Endodermal cell (in vitro differentiated cells): ENCODE measurements around the gene PLEKHG5. TPM values are rescaled to one million over a fixed set of nuclear protein-coding genes. Genes with fewer than 3 reads are reported as not detected.
A peak's percentile ranks its signal among the peaks of the same experiment; 100 is the strongest.

Experiments
- DNase-seq: peaks from one replicate; pipeline ENCODE4 v3.0.0-alpha.2; 2017
- H3K27ac ChIP-seq: 2 replicates; pipeline ENCODE4 v1.5.1; 2013; ENCODE audit warnings: mild to moderate bottlenecking, low read depth, low read length, moderate library complexity
- H3K27me3 ChIP-seq: 2 replicates; pipeline ENCODE4 v1.6.1; 2013; ENCODE audit warnings: mild to moderate bottlenecking, low read length, moderate library complexity; ENCODE audit not compliant: insufficient read depth, control insufficient read depth, poor library complexity, severe bottlenecking
- H3K36me3 ChIP-seq: 2 replicates; pipeline ENCODE4 v1.7.0; 2013; ENCODE audit warnings: mild to moderate bottlenecking, low read length, moderate library complexity; ENCODE audit not compliant: control insufficient read depth, insufficient read depth
- H3K4me1 ChIP-seq: one replicate; pipeline ENCODE4 v1.7.0; 2013; ENCODE audit warnings: low read length; ENCODE audit not compliant: control insufficient read depth, insufficient read depth
- H3K4me3 ChIP-seq: 2 replicates; pipeline ENCODE4 v1.5.1; 2013; ENCODE audit warnings: mild to moderate bottlenecking, low read length, moderate library complexity
- H3K9ac ChIP-seq: 2 replicates; pipeline ENCODE4 v1.6.1; 2013; ENCODE audit warnings: mild to moderate bottlenecking, low read length, moderate library complexity; ENCODE audit not compliant: poor library complexity, severe bottlenecking; ENCODE audit errors: extremely low read depth
- H3K9me3 ChIP-seq: 2 replicates; pipeline ENCODE4 v1.6.1; 2013; ENCODE audit warnings: mild to moderate bottlenecking, low read length, moderate library complexity; ENCODE audit not compliant: control insufficient read depth
- H3K27ac Mint-ChIP-seq: 2 replicates; pipeline ENCODE4 v1.8.0; 2020; ENCODE audit warnings: mixed read lengths
- H3K27me3 Mint-ChIP-seq: 2 replicates; pipeline ENCODE4 v1.8.0; 2021; ENCODE audit warnings: mild to moderate bottlenecking, mixed read lengths; ENCODE audit not compliant: insufficient read depth
- H3K36me3 Mint-ChIP-seq: 2 replicates; pipeline ENCODE4 v1.8.0; 2020; ENCODE audit warnings: low read depth, mixed read lengths
- H3K4me1 Mint-ChIP-seq: 2 replicates; pipeline ENCODE4 v1.8.0; 2020; ENCODE audit warnings: mixed read lengths
- H3K4me3 Mint-ChIP-seq: 2 replicates; pipeline ENCODE4 v1.8.0; 2020; ENCODE audit warnings: mild to moderate bottlenecking, moderate library complexity, mixed read lengths
- H3K9me3 Mint-ChIP-seq: 2 replicates; pipeline ENCODE4 v1.8.0; 2020; ENCODE audit warnings: mild to moderate bottlenecking, mixed read lengths
- CTCF ChIP-seq: fragments of 200-600 bp; sonication (generic); conservative IDR thresholded peaks from 2 replicates; pipeline ENCODE4 v1.5.0; 2021; ENCODE audit warnings: antibody characterized with exemption, mild to moderate bottlenecking
- WGBS, 2 experiments: methylation state at CpG; one replicate each; pipeline versions ENCODE4 v1.1.5 to v1.1.7; 2013; ENCODE audit warnings: missing lambda C conversion rate in 2 of 2, mixed read lengths in 1 of 2; ENCODE audit not compliant: insufficient coverage in 1 of 2, insufficient read length in 1 of 2; 5-methylcytosine and 5-hydroxymethylcytosine counted together
- total RNA-seq, 2 donors: library from RNA; stranded (reverse); fragmentation: NEBNext Ultra II Directional in 1 of 2; extraction: Animal tissue kit (Norgen Biotek cat#: 25700) in 1 of 2; gene quantifications; 2 replicates in 1 of 2; 3 replicates in 1 of 2; pipeline ENCODE4 v1.2.1, GENCODE V29; 2021

The PLEKHG5 gene
- total RNA-seq, 2 donors from 2014 or later = 32.6 to 38.8 TPM

- no peak overlapping the region for H3K9ac ChIP-seq
- peak overlapping the region; percentile 62 for H3K4me3 ChIP-seq
Measured at GRCh38 chr1:6486433-6487011, 4.9 kb downstream of the PLEKHG5 start.

GRCh38 chr1:6485168-6486101 is 6.0 kb downstream of the PLEKHG5 start:
- Histone ChIP-seq H3K27ac (no peak overlapping the region), H3K36me3 (no peaks in the 10 kb centered on the region), H3K27me3 (no peaks in the 10 kb centered on the region), H3K9me3 (no peaks in the 10 kb centered on the region), H3K4me1 (no peaks in the 10 kb centered on the region), H3K9ac (peak overlapping the region; percentile 49), H3K4me3 (peak overlapping the region; percentile 79)
- no peak for DNase-seq
- peaks cover 3% of the 10 kb centered on the region for H3K36me3 Mint-ChIP-seq
- peaks cover 10% of the 10 kb centered on the region for H3K4me1 Mint-ChIP-seq
- peaks cover 13% of the 10 kb centered on the region for H3K27me3 Mint-ChIP-seq
- no peak overlapping the region for H3K27ac Mint-ChIP-seq
- peak; percentile 25 for TF ChIP-seq CTCF
- H3K9me3 Mint-ChIP-seq = no peaks in the 10 kb centered on the region
- peak overlapping the region; percentile 71 for H3K4me3 Mint-ChIP-seq
- 8 to 15% methylated on average over 5 to 78 of the region's 80 CpGs for WGBS, 2 experiments

More at GRCh38 chr1:6486433-6487011, 4.9 kb downstream of the PLEKHG5 start:
- Histone ChIP-seq H3K9me3 (no peaks in the 10 kb centered on the region), H3K36me3 (no peaks in the 10 kb centered on the region), H3K4me1 (no peaks in the 10 kb centered on the region), H3K27ac (no peak overlapping the region), H3K27me3 (no peaks in the 10 kb centered on the region)
- Mint-ChIP-seq H3K27me3 (peaks cover 13% of the 10 kb centered on the region), H3K9me3 (no peaks in the 10 kb centered on the region), H3K36me3 (peaks cover 3% of the 10 kb centered on the region), H3K4me3 (peak overlapping the region; percentile 71), H3K27ac (no peak overlapping the region), H3K4me1 (peaks cover 15% of the 10 kb centered on the region)
- peak; percentile 98 for DNase-seq
- TF ChIP-seq CTCF = peak; percentile 96
- WGBS, 2 experiments = 9% methylated on average over 10 to 15 of the region's 15 CpGs

- peak overlapping the region; percentile 71 for H3K4me3 Mint-ChIP-seq
- H3K36me3 Mint-ChIP-seq = peaks cover 3% of the 10 kb centered on the region
- peaks cover 13% of the 10 kb centered on the region for H3K27me3 Mint-ChIP-seq
- H3K9ac ChIP-seq = peak overlapping the region; percentile 49
- peak overlapping the region; percentile 79 for H3K4me3 ChIP-seq
- 37 to 46% methylated on average over 11 to 13 of the region's 13 CpGs for WGBS, 2 experiments
- no peaks in the 10 kb centered on the region for H3K36me3 ChIP-seq
- DNase-seq = no peak
- H3K4me1 ChIP-seq = no peaks in the 10 kb centered on the region
- H3K4me1 Mint-ChIP-seq = peaks cover 10% of the 10 kb centered on the region
- H3K27ac ChIP-seq = no peak overlapping the region
- no peak for TF ChIP-seq CTCF
- H3K9me3 ChIP-seq = no peaks in the 10 kb centered on the region
- H3K27me3 ChIP-seq = no peaks in the 10 kb centered on the region
- no peaks in the 10 kb centered on the region for H3K9me3 Mint-ChIP-seq
- no peak overlapping the region for H3K27ac Mint-ChIP-seq
Measured at GRCh38 chr1:6484826-6485167, 6.7 kb downstream of the PLEKHG5 start.
